Ovary (tissue), 9 donors: ENCODE results near the gene DHRS7B. TPM values are rescaled to one million over a fixed set of nuclear protein-coding genes. Genes with fewer than 3 reads are reported as not detected.

Experiments
- DNase-seq, 5 donors: peaks; one replicate each; pipeline ENCODE4 v3.0.0-alpha.2; 2019 to 2020
- H3K27ac ChIP-seq, 2 donors: fragments of 200-600 bp; one replicate each; pipeline versions ENCODE4 v1.5.1 to v1.8.0; 2019 to 2022
- H3K27me3 ChIP-seq: fragments of 200-600 bp; one replicate; pipeline ENCODE4 v1.8.0; 2022
- H3K36me3 ChIP-seq: fragments of 200-600 bp; sonication (generic); one replicate; pipeline ENCODE4 v1.5.1; 2019
- H3K4me1 ChIP-seq: one replicate; pipeline ENCODE4 v1.8.1; 2013; ENCODE audit warnings: mild to moderate bottlenecking, moderate library complexity; ENCODE audit not compliant: insufficient read depth
- H3K4me3 ChIP-seq: fragments of 200-600 bp; sonication (generic); one replicate; pipeline ENCODE4 v1.5.1; 2017
- H3K9me3 ChIP-seq, 2 donors: fragments of 200-600 bp in 1 of 2; sonication (generic) in 1 of 2; one replicate each; pipeline versions ENCODE4 v1.5.1 to v1.8.1; 2013 to 2019; ENCODE audit warnings: mild to moderate bottlenecking in 1 of 2, moderate library complexity in 1 of 2
- CTCF ChIP-seq, 3 donors: fragments of 450-650 bp in 2 of 3; fragments of 200-600 bp in 1 of 3; IDR thresholded peaks; one replicate each; pipeline versions ENCODE4 v1.5.1 to v1.8.0; 2016 to 2022; ENCODE audit warnings: antibody characterized with exemption in 3 of 3, mild to moderate bottlenecking in 1 of 3
- EP300 ChIP-seq: sonication (generic); formaldehyde crosslinking; IDR thresholded peaks from one replicate; pipeline ENCODE4 v1.6.1; 2017; ENCODE audit warnings: antibody characterized with exemption
- POLR2A ChIP-seq: fragments of 450-650 bp; IDR thresholded peaks from one replicate; pipeline ENCODE4 v1.6.1; 2017; ENCODE audit warnings: antibody characterized with exemption, mild to moderate bottlenecking, moderate library complexity
- WGBS, 3 donors: extraction: QIAGEN DNeasy Blood & Tissue Kit in 1 of 3; methylation state at CpG; one replicate each; pipeline versions ENCODE4 v1.1.5 to v1.1.7; 2013 to 2017; 5-methylcytosine and 5-hydroxymethylcytosine counted together
- intact Hi-C, 4 donors: fragments of 100-400 bp; cut with DNase I; formaldehyde crosslinking; loops; one replicate each; pipeline versions ENCODE4 v1.11.0 to v1.15.1; 2022 to 2023
- polyA plus RNA-seq, 2 donors: library from polyadenylated mRNA; stranded (reverse); fragments of 200-250 nt in 1 of 2; fragments of 350-450 nt in 1 of 2; fragmentation: Illumina TruSeq in 1 of 2; extraction: RNeasy Lipid Tissue Mini Kit (QIAGEN cat#74804) in 1 of 2; gene quantifications; one replicate each; pipeline ENCODE4 v1.2.3, GENCODE V29; 2013 to 2014
- total RNA-seq, 7 donors: library from RNA; depleted of rRNA in 2 of 7; stranded (reverse); fragments of >200 nt in 2 of 7; fragmentation: NEBNext Ultra II Directional in 3 of 7; extraction: Animal tissue kit (Norgen Biotek cat#: 25700) in 3 of 7; gene quantifications; one replicate each; pipeline versions ENCODE4 v1.1.0 to v1.2.4, GENCODE V29; 2016 to 2023
- donor health status: DM: no; HTN: no; CAD: no; lungs with moderate emphysema.
- donor health status: DM: no; HTN: no; CAD: no.
- donor health status: Bipolar disorder and iron deficiency.
- donor health status: DM: yes; HTN: yes; CAD: no.
- donor health status: DM: no; HTN: no; CAD: no.
- donor health status: DM: yes; HTN: yes; CAD: no.

The DHRS7B gene
- total and polyA plus RNA-seq, 9 donors: 10.7 to 28.3 (median 17.4) TPM

GRCh38 chr17:21129023-21129681 lies 2.4 kb downstream of the DHRS7B start:
- Histone ChIP-seq H3K27me3 (no peaks in the 10 kb centered on the region), H3K4me3 (no peak overlapping the region), H3K36me3 (no peaks in the 10 kb centered on the region), H3K27ac (no peak overlapping the region), H3K4me1 (peaks cover 3% of the 10 kb centered on the region), H3K9me3 (no peaks in the 10 kb centered on the region)
- 52 to 56% (median 56%) methylated on average over 9 of the region's 9 CpGs for WGBS, 3 donors
- peak in 2 of 5 donors; percentile 30 to 41 for DNase-seq
- TF ChIP-seq POLR2A (no peak), CTCF (IDR thresholded peaks at IDR 0.05) (peak in 1 of 3 donors; percentile 45)
- intact Hi-C loops: loop anchor here in 3 of 4 donors (10.0 kb wide), 5 partner anchors 86 to 386 kb away; partner anchors contain the start of genes NATD1 (in 2 of the 3), MAP2K3 (in 1 of the 3) and TMEM11 (in 1 of the 3)

GRCh38 chr17:21131137-21131536 lies 4.4 kb downstream of the DHRS7B start:
- Histone ChIP-seq H3K27me3 (no peaks in the 10 kb centered on the region), H3K9me3 (no peaks in the 10 kb centered on the region), H3K27ac (no peak overlapping the region), H3K4me1 (peaks cover 3% of the 10 kb centered on the region), H3K4me3 (no peak overlapping the region), H3K36me3 (no peaks in the 10 kb centered on the region)
- TF ChIP-seq EP300: no peak
- TF ChIP-seq CTCF (IDR thresholded peaks at IDR 0.05): no peak
- TF ChIP-seq POLR2A: no peak
- DNase-seq: no peak
- intact Hi-C loops: no loop called here
- WGBS, 3 donors: 54 to 80% (median 58%) methylated on average over 4 of the region's 4 CpGs

GRCh38 chr17:21132428-21132827 lies 5.7 kb downstream of the DHRS7B start:
- H3K27ac ChIP-seq: no peak overlapping the region
- H3K4me3 ChIP-seq: no peak overlapping the region
- no peak for DNase-seq
- H3K9me3 ChIP-seq: no peaks in the 10 kb centered on the region
- 94 to 100% (median 100%) methylated on average over 1 of the region's 1 CpG for WGBS, 3 donors
- intact Hi-C loops: no loop called here
- H3K4me1 ChIP-seq: peaks cover 2% of the 10 kb centered on the region
- no peak for TF ChIP-seq EP300
- TF ChIP-seq CTCF (IDR thresholded peaks at IDR 0.05): no peak
- no peak for TF ChIP-seq POLR2A
- no peaks in the 10 kb centered on the region for H3K36me3 ChIP-seq
- no peaks in the 10 kb centered on the region for H3K27me3 ChIP-seq

GRCh38 chr17:21134559-21134958 lies 7.8 kb downstream of the DHRS7B start:
- intact Hi-C loops: no loop called here
- Histone ChIP-seq H3K27me3 (no peaks in the 10 kb centered on the region), H3K9me3 (no peaks in the 10 kb centered on the region), H3K4me1 (no peaks in the 10 kb centered on the region), H3K36me3 (no peaks in the 10 kb centered on the region), H3K4me3 (no peak overlapping the region), H3K27ac (no peak overlapping the region)
- no peak for DNase-seq
- TF ChIP-seq EP300 (no peak), POLR2A (no peak), CTCF (IDR thresholded peaks at IDR 0.05) (no peak)
- WGBS, 3 donors: 88 to 96% (median 91%) methylated on average over 2 of the region's 2 CpGs
